SKM-1 (cell line): ENCODE data around the gene MCHR1.
"Not testable (repeated sequence)": the region's sequence is repeated elsewhere in the genome, so short reads cannot be mapped to it uniquely, and the experiment has no call there.

Experiments
- DNase-seq: peaks from one replicate; lab custom pipeline; 2025; ENCODE audit not compliant: unreplicated experiment; lab: John Stamatoyannopoulos, UW

Gene MCHR1

GRCh38 chr22:40687706-40688105 is 8.4 kb downstream of the MCHR1 start:
- DNase-seq = no peak

GRCh38 chr22:40690370-40690769 is 11.1 kb downstream of the MCHR1 start:
- no peak for DNase-seq

- no peak for DNase-seq
These were observed 12.2 kb downstream of the MCHR1 start for GRCh38 chr22:40691532-40691931.

GRCh38 chr22:40694411-40694810 is 15.1 kb downstream of the MCHR1 start:
- DNase-seq = peak; percentile 16

- no peak for DNase-seq
These were observed 22.0 kb downstream of the MCHR1 start for GRCh38 chr22:40701274-40701673.

- no peak for DNase-seq
These were observed 23.9 kb downstream of the MCHR1 start for GRCh38 chr22:40703174-40703573.

GRCh38 chr22:40703736-40704135 is 24.5 kb downstream of the MCHR1 start:
- no peak for DNase-seq

GRCh38 chr22:40705918-40706682 is 26.8 kb downstream of the MCHR1 start:
- DNase-seq = no peak

- no peak for DNase-seq
These were observed 27.9 kb downstream of the MCHR1 start for GRCh38 chr22:40707154-40707553.

- DNase-seq = no peak
These were observed 28.9 kb downstream of the MCHR1 start for GRCh38 chr22:40708177-40708576.

- peak; percentile 14 for DNase-seq
These were observed 30.6 kb downstream of the MCHR1 start for GRCh38 chr22:40709752-40710413.

GRCh38 chr22:40712311-40712710 is 33.0 kb downstream of the MCHR1 start:
- DNase-seq = no peak

GRCh38 chr22:40714499-40715337 is 35.4 kb downstream of the MCHR1 start:
- DNase-seq = no peak

- no peak for DNase-seq
These were observed 36.8 kb downstream of the MCHR1 start for GRCh38 chr22:40716116-40716515.

- not testable (repeated sequence) for DNase-seq
These were observed 38.4 kb downstream of the MCHR1 start for GRCh38 chr22:40717657-40718056.

- no peak for DNase-seq
These were observed 39.2 kb downstream of the MCHR1 start for GRCh38 chr22:40718250-40719204.

- DNase-seq = no peak
These were observed 40.3 kb downstream of the MCHR1 start for GRCh38 chr22:40719599-40719998.

GRCh38 chr22:40720156-40720537 is 40.9 kb downstream of the MCHR1 start:
- not testable (repeated sequence) for DNase-seq

- DNase-seq = no peak
These were observed 41.4 kb downstream of the MCHR1 start for GRCh38 chr22:40720538-40721256.

GRCh38 chr22:40721266-40721665 is 42.0 kb downstream of the MCHR1 start:
- no peak for DNase-seq
